Neutrophil (primary cell): ENCODE results near the gene PMEPA1.

Source experiments
- H3K27ac ChIP-seq: fragments of 200-600 bp; sonication (generic); 2 replicates; pipeline ENCODE4 v1.5.1; 2016; ENCODE audit warnings: mild to moderate bottlenecking, moderate library complexity
- H3K27me3 ChIP-seq: fragments of 200-600 bp; sonication (generic); 2 replicates; pipeline ENCODE4 v1.6.0; 2016; ENCODE audit warnings: mild to moderate bottlenecking
- H3K36me3 ChIP-seq: fragments of 200-600 bp; sonication (generic); 2 replicates; pipeline ENCODE4 v1.5.1; 2017
- H3K4me1 ChIP-seq, 2 experiments: fragments of 200-600 bp in 1 of 2; sonication (generic) in 1 of 2; 1 replicate in 1 of 2; 2 replicates in 1 of 2; pipeline versions ENCODE4 v1.5.1 to v1.6.1; 2013 to 2016; ENCODE audit warnings: low read depth in 1 of 2, low read length in 1 of 2, mild to moderate bottlenecking in 1 of 2, moderate library complexity in 1 of 2; ENCODE audit not compliant: control insufficient read depth in 1 of 2, insufficient read depth in 1 of 2
- H3K4me3 ChIP-seq, 2 experiments: fragments of 200-600 bp in 1 of 2; sonication (generic) in 1 of 2; 1 replicate in 1 of 2; 2 replicates in 1 of 2; pipeline ENCODE4 v1.5.1; 2013 to 2016; ENCODE audit warnings: low read depth in 1 of 2, low read length in 1 of 2, mild to moderate bottlenecking in 1 of 2, moderate library complexity in 1 of 2
- H3K9me3 ChIP-seq: fragments of 200-600 bp; sonication (generic); 2 replicates; pipeline ENCODE4 v1.5.1; 2016
- TF ChIP-seq, protein P1 (sequence below): fragments of 200-600 bp; sonication (generic); IDR thresholded peaks from 2 replicates; pipeline ENCODE4 v1.5.1; 2016; ENCODE audit warnings: antibody characterized with exemption

PMEPA1 gene

GRCh38 chr20:57676589-57677583 is 32.9 kb downstream of the PMEPA1 start:
- Histone ChIP-seq H3K27ac (no peak overlapping the region), H3K27me3 (peaks cover 84% of the 10 kb centered on the region), H3K4me1 (no peaks in the 10 kb centered on the region), H3K4me3 (no peak overlapping the region), H3K9me3 (no peaks in the 10 kb centered on the region), H3K36me3 (no peaks in the 10 kb centered on the region)
- TF ChIP-seq, protein P1, sequence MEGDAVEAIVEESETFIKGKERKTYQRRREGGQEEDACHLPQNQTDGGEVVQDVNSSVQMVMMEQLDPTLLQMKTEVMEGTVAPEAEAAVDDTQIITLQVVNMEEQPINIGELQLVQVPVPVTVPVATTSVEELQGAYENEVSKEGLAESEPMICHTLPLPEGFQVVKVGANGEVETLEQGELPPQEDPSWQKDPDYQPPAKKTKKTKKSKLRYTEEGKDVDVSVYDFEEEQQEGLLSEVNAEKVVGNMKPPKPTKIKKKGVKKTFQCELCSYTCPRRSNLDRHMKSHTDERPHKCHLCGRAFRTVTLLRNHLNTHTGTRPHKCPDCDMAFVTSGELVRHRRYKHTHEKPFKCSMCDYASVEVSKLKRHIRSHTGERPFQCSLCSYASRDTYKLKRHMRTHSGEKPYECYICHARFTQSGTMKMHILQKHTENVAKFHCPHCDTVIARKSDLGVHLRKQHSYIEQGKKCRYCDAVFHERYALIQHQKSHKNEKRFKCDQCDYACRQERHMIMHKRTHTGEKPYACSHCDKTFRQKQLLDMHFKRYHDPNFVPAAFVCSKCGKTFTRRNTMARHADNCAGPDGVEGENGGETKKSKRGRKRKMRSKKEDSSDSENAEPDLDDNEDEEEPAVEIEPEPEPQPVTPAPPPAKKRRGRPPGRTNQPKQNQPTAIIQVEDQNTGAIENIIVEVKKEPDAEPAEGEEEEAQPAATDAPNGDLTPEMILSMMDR = no peak

- Histone ChIP-seq H3K27ac (no peak overlapping the region), H3K27me3 (peaks cover 84% of the 10 kb centered on the region), H3K9me3 (no peaks in the 10 kb centered on the region), H3K4me3 (no peak overlapping the region), H3K36me3 (no peaks in the 10 kb centered on the region), H3K4me1 (no peaks in the 10 kb centered on the region)
- TF ChIP-seq, protein P1 = no peak
These were observed 34.0 kb downstream of the PMEPA1 start for GRCh38 chr20:57675773-57676172.

DNA sequence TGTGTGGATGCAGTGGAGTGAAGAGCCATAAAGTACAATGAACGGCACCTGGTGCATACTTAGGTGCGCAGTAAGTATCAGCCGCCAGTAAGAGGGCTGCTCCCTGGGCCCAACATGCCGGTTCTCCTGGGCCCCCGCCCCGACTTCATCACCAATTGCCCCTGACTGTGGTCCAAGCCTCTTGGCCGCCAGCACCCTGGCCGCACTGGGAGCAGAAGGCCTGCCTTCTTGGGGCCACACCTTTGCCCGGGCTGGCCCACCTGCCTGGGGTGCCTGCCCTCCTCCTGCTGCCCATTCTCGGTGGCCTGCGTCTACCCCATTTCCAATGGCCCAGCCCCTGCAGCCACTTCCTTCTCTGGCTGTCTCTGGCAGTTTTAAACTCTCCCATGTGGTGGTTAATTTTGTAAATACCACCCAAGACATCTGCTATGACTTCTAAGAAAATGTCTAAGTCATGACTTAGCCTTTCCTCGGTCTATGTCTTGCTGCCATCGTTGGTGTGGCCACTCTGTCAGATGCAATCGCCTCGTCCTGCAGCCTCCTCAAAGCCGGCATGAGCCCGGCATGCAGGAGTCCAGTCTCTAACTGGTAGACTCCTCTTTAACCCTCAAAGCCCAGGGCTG is 36.8 kb downstream of the PMEPA1 start:
- H3K4me3 ChIP-seq = no peak overlapping the region
- TF ChIP-seq, protein P1 = no peak
- H3K27ac ChIP-seq = no peak overlapping the region
- no peaks in the 10 kb centered on the region for H3K36me3 ChIP-seq
- no peaks in the 10 kb centered on the region for H3K4me1 ChIP-seq
- peaks cover 61% of the 10 kb centered on the region for H3K27me3 ChIP-seq
- no peaks in the 10 kb centered on the region for H3K9me3 ChIP-seq

DNA sequence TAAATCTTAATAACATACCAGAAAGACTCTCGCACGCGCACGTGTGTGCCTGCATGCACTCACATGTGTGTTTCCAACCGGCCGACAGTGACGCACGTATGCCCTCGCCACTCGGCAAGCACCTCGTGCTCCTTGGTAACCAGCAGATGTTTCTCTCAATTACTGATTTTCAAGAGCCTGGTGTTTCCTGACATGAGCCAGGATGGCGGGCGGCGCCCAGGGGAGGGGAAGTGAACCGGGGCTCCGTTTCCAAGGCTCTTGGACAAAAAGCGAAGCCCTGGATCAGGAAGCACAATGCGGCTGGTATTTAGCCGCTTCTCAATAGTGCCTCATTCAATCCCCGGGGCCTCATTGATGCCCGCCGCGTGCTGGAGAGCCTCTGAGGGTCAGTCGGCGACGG is 37.7 kb downstream of the PMEPA1 start:
- TF ChIP-seq, protein P1 = no peak
- peaks cover 52% of the 10 kb centered on the region for H3K27me3 ChIP-seq

DNA sequence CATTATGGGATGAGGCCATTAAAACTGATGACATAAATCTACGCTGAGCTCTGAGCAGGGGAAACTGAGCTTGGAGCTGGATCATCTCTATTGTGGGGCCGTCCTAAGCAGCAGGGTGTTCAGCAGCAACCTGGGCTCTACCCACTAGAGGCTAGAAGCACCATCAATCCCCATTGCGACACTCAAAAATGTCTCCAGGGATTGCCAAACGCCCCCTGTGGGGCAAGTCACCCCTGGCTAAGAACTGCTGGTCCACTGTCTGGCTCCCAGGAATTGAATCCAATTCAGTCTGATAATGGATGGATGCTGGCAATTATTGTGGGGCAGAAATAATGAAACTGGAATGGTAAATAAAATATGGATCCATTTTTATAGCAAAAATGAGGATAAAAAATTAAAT is 38.2 kb downstream of the PMEPA1 start:
- H3K27ac ChIP-seq = no peak overlapping the region
- peaks cover 47% of the 10 kb centered on the region for H3K27me3 ChIP-seq
- no peaks in the 10 kb centered on the region for H3K36me3 ChIP-seq
- TF ChIP-seq, protein P1 = no peak
- H3K9me3 ChIP-seq = no peaks in the 10 kb centered on the region
- no peaks in the 10 kb centered on the region for H3K4me1 ChIP-seq
- no peak overlapping the region for H3K4me3 ChIP-seq

More for the DNA sequence above, 37.7 kb downstream of the PMEPA1 start:
- Histone ChIP-seq H3K9me3 (no peaks in the 10 kb centered on the region), H3K4me1 (no peaks in the 10 kb centered on the region), H3K27ac (no peak overlapping the region), H3K4me3 (no peak overlapping the region), H3K36me3 (no peaks in the 10 kb centered on the region)
